Glutamatergic neuron (in vitro differentiated cells): ENCODE data around the gene NTRK1. TPM values are rescaled to one million over a fixed set of nuclear protein-coding genes. Genes with fewer than 3 reads are reported as not detected.

ENCODE experiments used
- DNase-seq: peaks from one replicate; pipeline ENCODE4 v3.0.0; 2022
- H3K27ac Mint-ChIP-seq: one replicate; pipeline ENCODE4 v1.8.0; 2020; ENCODE audit warnings: mild to moderate bottlenecking, mixed read lengths, inconsistent platforms; ENCODE audit not compliant: unreplicated experiment
- H3K27me3 Mint-ChIP-seq: one replicate; pipeline ENCODE4 v1.8.0; 2020; ENCODE audit warnings: mild to moderate bottlenecking, moderate library complexity, mixed read lengths, inconsistent platforms; ENCODE audit not compliant: unreplicated experiment
- H3K36me3 Mint-ChIP-seq: one replicate; pipeline ENCODE4 v1.8.0; 2020; ENCODE audit warnings: mild to moderate bottlenecking, mixed read lengths, inconsistent platforms; ENCODE audit not compliant: unreplicated experiment
- H3K4me1 Mint-ChIP-seq: one replicate; pipeline ENCODE4 v1.8.0; 2020; ENCODE audit warnings: mild to moderate bottlenecking, low read depth, mixed read lengths, inconsistent platforms; ENCODE audit not compliant: unreplicated experiment
- H3K4me3 Mint-ChIP-seq: one replicate; pipeline ENCODE4 v1.8.0; 2020; ENCODE audit warnings: mild to moderate bottlenecking, mixed read lengths, inconsistent platforms; ENCODE audit not compliant: unreplicated experiment
- H3K9me3 Mint-ChIP-seq: one replicate; pipeline ENCODE4 v1.8.0; 2020; ENCODE audit warnings: mild to moderate bottlenecking, moderate library complexity, mixed read lengths, inconsistent platforms; ENCODE audit not compliant: unreplicated experiment
- total RNA-seq: library from RNA; stranded (reverse); fragmentation: NEBNext Ultra II Directional; extraction: Animal tissue kit (Norgen Biotek cat#: 25700); gene quantifications from one replicate; pipeline ENCODE4 v1.2.1, GENCODE V29; 2021; ENCODE audit not compliant: unreplicated experiment
- TF ChIP-seq, protein P1 (sequence below): fragments of 200-600 bp; sonication (generic); IDR thresholded peaks from one replicate; pipeline ENCODE4 v1.5.0; 2021; ENCODE audit not compliant: partially characterized antibody, unreplicated experiment

The NTRK1 gene
- total RNA-seq, 1 donor from 2014 or later = 296 TPM

- H3K36me3 Mint-ChIP-seq = peaks cover 6% of the 10 kb centered on the region
- H3K4me3 Mint-ChIP-seq = peak overlapping the region; percentile 57
- peaks cover 12% of the 10 kb centered on the region for H3K9me3 Mint-ChIP-seq
- TF ChIP-seq, protein P1, sequence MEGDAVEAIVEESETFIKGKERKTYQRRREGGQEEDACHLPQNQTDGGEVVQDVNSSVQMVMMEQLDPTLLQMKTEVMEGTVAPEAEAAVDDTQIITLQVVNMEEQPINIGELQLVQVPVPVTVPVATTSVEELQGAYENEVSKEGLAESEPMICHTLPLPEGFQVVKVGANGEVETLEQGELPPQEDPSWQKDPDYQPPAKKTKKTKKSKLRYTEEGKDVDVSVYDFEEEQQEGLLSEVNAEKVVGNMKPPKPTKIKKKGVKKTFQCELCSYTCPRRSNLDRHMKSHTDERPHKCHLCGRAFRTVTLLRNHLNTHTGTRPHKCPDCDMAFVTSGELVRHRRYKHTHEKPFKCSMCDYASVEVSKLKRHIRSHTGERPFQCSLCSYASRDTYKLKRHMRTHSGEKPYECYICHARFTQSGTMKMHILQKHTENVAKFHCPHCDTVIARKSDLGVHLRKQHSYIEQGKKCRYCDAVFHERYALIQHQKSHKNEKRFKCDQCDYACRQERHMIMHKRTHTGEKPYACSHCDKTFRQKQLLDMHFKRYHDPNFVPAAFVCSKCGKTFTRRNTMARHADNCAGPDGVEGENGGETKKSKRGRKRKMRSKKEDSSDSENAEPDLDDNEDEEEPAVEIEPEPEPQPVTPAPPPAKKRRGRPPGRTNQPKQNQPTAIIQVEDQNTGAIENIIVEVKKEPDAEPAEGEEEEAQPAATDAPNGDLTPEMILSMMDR = no peak
- H3K4me1 Mint-ChIP-seq = peaks cover 17% of the 10 kb centered on the region
- H3K27me3 Mint-ChIP-seq = peaks cover 36% of the 10 kb centered on the region
- DNase-seq = no peak
- H3K27ac Mint-ChIP-seq = no peak overlapping the region
Observed at GRCh38 chr1:156848461-156849150, 12.1 kb upstream of the NTRK1 start.

- Mint-ChIP-seq H3K36me3 (peaks cover 6% of the 10 kb centered on the region), H3K27me3 (peaks cover 33% of the 10 kb centered on the region), H3K27ac (no peak overlapping the region), H3K9me3 (peaks cover 12% of the 10 kb centered on the region), H3K4me3 (no peak overlapping the region), H3K4me1 (peaks cover 17% of the 10 kb centered on the region)
- peak; percentile 19 for DNase-seq
- TF ChIP-seq, protein P1 = no peak
Observed at GRCh38 chr1:156849151-156849496, 11.5 kb upstream of the NTRK1 start.

- no peak for DNase-seq
- no peak overlapping the region for H3K4me3 Mint-ChIP-seq
- TF ChIP-seq, protein P1 = no peak
- no peak overlapping the region for H3K27ac Mint-ChIP-seq
- peaks cover 6% of the 10 kb centered on the region for H3K9me3 Mint-ChIP-seq
- H3K4me1 Mint-ChIP-seq = peaks cover 19% of the 10 kb centered on the region
- peaks cover 13% of the 10 kb centered on the region for H3K36me3 Mint-ChIP-seq
- peaks cover 26% of the 10 kb centered on the region for H3K27me3 Mint-ChIP-seq
Observed at GRCh38 chr1:156851779-156852417, 8.8 kb upstream of the NTRK1 start.

DNA sequence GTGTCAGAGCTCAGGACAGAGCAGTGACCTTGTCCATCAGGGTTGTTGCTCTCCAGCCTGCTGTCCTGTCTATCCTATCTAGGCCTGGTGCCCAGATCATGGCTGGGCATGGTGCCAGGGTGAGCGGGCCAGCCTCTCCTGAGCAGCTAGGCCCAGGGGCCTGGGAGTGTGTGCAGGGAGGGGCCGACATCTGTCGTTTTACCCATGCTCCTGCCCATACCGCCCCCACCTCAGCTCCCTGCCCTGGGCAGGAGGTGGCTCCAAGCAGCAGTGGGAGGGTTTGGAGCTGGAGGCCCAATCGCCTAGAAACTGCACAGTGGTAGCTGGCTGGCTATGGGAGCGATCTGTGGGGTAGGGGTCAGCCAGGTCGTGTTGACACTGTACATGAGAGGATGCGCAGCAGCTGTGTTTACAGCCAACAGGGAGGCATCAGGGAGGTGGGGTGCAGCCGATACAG, 8.2 kb upstream of the NTRK1 start:
- Mint-ChIP-seq H3K4me3 (peak overlapping the region; percentile 62), H3K4me1 (peaks cover 23% of the 10 kb centered on the region), H3K27ac (no peak overlapping the region), H3K27me3 (peaks cover 27% of the 10 kb centered on the region), H3K9me3 (peaks cover 6% of the 10 kb centered on the region), H3K36me3 (peaks cover 13% of the 10 kb centered on the region)
- TF ChIP-seq, protein P1 = no peak
- DNase-seq = peak; percentile 26

- TF ChIP-seq, protein P1 = no peak
- peaks cover 6% of the 10 kb centered on the region for H3K9me3 Mint-ChIP-seq
- H3K27ac Mint-ChIP-seq = no peak overlapping the region
- no peak overlapping the region for H3K4me3 Mint-ChIP-seq
- peaks cover 23% of the 10 kb centered on the region for H3K27me3 Mint-ChIP-seq
- DNase-seq = no peak
- peaks cover 29% of the 10 kb centered on the region for H3K4me1 Mint-ChIP-seq
- H3K36me3 Mint-ChIP-seq = peaks cover 13% of the 10 kb centered on the region
Observed at GRCh38 chr1:156853761-156854160, 6.9 kb upstream of the NTRK1 start.
